ENCODE results near the gene CAMK2D.

Gene CAMK2D

DNA sequence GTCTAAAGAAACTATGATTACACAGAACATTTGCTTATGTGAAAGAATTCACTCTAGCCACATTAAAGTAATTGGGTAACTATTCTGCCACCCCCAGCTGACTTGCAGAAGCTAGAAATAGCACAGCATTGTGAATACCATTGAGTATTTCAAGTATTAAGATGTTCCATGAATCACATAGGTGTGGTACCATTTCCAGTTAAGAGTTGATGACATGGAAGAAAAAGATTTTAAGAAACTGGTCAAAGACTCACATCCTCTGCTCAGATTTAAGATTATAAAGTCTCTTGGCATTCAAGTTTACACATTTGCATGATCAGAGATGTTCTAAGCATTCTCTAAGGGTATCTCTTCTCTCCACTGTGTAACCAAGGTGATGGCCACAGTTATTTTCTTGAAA is 287.5 kb downstream of the CAMK2D start:
- DNase-seq (ENCODE audit: low read depth in 2 of 2), result peak; percentile 42 to 50

DNA sequence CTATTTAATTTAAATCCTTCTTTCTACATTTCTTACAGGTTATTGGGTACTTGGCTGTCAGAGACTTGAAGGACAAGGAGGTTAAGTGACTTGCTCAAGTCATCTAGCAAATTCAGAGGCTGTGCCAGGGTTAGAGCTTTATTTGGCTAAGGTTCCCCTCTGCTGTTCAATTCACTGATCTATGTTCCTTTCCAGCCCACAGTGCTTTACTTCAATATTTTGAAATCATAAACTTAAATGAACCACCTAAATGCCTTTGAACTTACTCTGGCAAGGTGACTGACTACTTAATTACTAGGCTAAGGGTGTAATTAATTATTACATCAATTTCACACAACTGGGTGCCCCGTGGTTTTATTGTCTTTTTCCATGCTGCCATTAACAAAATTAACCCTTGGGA is 288.7 kb downstream of the CAMK2D start:
- DNase-seq (ENCODE audit: low read depth in 2 of 2), result no peak

DNA sequence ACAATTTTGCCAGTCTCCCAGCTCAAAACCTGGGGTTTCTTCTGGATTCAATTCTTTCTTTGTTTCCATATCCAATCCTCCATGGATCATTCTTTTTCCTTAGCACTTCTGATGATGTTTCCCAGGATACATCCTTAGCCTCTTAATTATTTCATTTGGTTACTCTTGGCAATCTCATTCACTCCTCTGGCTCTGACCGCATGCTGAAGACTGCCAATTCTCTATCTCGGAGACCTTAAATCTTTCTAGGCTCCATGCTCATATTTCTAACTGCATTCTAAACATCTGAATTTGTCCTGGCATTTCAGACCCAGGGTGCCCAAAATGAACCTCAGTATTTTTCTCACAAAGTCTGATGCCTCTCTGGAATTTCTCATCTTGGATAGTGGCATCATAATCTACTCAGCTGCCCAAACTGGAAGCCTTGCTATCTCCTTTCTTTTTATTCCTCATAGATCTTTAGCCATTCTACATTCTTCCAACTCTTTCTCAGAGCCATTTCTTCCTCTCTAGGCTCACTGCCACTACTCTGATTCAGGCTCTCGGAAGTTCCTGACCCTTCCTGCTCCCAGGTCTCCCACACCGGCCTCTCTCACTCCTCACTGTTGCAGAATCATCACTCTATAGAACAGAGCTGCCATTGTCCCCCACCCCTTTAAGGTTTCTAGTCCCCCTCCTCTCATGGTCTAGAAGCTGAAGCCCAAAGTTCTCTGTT is 290.2 kb downstream of the CAMK2D start:
- no peak for DNase-seq (ENCODE audit: low read depth in 2 of 2)

DNA sequence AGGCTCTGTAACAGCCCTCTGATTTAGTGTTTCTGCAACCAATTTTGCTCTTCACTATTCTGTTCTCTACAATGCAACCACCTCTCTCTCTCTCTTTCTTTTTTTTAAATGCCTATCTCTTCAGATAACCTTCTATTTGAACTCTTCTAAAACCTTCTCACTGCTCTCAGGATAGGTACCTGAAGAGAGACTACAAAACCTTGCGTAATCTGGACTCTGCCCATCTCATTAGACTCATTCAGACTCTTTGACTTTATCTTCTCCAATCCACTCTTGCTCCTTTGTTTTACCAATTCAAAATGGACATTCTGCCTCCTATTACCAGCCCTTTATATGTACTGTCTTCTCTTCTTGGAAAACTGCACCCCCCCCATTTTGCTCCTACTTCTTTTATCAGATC is 291.6 kb downstream of the CAMK2D start:
- DNase-seq (ENCODE audit: low read depth in 2 of 2), result no peak

DNA sequence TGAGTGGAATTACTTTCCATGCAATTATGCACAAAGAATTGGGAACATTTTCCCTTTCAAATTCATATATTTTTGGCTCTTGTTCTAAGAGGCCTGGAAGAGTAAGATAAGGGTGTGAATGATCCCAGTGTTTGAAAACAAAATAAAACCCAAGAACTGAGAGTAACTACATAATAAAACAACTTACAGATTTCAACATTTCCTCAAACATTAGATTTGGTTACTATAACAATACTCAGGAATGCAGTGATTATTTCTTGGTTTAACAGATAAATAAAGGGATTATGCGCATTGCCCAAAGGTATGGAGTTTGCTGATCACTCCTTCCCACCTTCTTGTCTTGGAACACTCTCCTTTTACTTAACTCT is 292.5 kb downstream of the CAMK2D start:
- no peak for DNase-seq (ENCODE audit: low read depth in 2 of 2)

DNA sequence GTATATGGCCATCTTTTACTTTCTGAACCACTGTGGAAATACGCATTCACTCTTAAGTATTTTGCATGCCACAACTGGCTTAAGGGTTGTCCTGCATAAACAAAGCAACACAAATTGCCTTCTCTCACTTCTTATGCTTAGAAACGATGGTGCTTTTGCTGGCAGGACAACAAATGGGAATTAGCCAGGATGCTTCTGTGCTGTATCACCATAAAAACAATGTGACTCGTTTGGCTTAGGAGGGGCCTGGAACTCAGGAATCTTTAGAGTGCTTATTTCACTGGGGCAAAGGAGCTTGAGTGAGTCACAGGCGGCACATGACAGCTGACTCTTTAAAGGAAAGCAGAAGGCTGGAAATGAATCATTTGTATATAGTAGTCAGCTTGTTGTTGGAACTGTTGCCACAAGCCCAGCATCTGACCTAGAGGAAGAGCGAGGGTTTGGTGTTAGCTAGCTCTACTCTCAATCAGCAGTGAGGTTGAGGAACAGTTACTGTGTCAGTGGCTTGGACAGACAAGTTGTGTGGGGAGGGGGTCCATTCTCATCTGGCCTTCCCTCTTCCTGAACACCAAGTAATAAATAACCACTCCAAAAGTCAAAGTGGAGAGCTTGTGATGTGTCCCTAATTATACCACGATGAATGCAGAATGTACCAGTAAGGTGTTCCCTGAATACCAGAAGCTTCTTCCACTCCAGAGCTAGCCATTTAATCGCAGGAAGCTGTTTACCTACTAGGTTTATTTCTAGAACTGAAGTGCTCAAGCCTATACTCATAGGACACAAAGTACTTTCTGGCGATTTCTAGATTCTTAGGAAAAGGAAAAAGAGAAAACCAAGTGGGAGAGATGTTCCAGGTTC is 293.1 kb downstream of the CAMK2D start:
- peak; percentile 96 to 97 for DNase-seq (ENCODE audit: low read depth in 2 of 2)

DNA sequence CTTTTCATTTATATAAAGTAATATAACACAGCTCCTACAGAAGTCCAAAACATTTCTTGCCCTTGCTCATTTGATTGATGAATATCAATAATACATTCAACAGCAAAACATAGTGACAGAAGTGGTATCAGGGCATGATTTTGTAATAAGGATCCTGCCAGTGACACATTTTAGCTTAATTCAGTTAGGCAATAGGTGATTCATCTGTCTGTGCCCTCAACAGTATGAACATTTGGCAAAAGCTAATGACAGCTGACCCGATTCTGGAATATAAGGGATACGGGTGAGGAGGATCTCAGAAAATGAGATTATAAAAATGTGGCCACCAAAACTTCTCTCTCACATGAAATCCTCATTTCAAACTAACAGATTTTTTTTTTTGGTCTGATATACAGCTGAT is 294.0 kb downstream of the CAMK2D start:
- DNase-seq (ENCODE audit: low read depth in 2 of 2), result no peak

DNA sequence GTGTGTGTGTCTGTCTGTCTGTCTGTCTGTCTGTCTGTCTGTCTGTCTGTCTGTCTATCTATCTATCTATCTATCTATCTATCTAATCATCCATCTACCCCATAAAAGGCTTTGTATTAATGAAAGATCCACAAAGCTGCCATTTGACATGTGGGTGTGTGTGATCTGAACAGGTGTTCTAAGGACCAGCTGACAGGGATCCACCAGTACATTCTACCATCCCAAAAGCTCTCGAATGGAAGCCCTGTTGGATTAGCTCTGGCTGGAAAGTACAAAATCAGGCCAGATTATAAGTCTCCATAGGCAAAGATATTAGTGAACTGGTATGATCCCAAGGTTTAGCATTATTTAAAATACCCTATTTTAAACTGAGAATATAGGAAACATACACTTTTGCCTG is 299.3 kb downstream of the CAMK2D start:
- DNase-seq (ENCODE audit: low read depth in 2 of 2), result no peak

DNA sequence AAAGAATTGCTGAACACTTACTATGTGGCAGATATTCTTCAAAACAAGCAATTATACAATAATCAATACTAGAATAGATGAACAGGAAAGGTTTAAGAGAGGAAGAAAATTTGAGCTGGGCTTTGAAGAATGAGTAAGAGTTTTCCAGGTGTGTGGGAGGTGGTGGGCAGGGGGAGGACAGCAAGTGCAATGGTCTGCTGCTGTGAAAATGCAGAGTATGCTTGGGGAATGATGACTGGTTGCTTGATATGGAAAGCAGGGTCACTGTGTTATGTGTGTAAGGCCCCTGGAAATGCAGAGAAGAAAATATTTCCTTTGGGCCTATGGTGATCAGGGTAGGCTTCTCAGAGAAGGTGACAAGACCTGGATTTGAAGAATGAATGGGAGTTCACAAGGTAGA is 300.3 kb downstream of the CAMK2D start:
- no peak for DNase-seq (ENCODE audit: low read depth in 2 of 2)

DNA sequence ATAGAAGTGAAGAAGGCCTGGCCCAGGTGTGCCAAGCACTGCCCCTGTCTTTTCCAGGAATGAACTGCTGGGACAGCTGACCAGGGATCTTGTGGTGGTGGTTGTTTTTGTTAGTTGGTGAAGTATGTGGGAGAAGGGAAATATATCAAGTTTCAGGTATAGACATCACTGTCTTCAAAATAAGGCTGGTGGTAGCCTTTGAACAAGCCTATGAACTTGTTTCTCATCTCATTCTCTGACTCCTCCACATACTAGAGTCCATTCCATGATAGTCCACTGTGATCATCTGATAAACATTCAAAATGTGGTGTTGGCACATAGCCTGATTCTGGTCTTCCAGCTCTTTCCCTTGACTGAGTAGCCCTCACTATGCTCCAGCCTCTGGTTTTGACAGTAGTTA is 303.7 kb downstream of the CAMK2D start:
- no peak for DNase-seq (ENCODE audit: low read depth in 2 of 2)

DNA sequence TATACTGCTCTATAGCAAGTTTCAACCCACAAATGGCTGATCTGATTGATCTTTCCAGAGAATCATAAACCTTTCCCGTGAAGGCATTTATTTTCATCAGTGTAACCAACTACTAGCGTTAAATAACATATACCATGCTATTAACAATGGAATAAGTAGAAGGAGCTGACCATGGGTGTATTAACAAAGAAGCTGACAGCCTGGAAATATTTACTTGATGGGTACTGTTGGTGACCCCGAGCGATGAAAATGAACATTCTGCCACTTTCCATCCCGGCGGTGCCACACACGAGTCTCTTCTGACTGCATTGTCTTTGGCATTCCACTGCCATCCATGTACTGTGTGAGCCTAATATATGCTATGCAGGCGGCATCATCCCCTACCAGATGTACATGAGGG is 304.4 kb downstream of the CAMK2D start:
- DNase-seq (ENCODE audit: low read depth in 2 of 2), result no peak

DNA sequence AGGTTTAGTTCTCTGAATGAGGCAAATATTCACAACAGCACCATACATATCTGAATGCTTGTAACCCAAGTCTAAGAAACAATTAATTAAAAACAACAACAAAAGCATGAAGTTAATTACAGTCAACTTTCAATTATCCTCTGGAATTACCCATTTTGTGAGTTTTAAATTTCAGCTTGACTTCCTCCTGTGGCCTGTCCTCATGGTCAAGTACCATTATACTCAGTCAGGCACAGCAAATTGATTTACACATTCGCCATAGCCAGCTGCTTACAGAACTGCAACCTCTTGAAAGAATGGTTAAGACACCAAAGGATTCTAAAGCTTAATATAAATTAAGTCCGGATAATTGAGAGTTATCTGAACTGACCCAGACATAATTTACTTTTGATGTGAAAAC is 306.5 kb downstream of the CAMK2D start:
- DNase-seq (ENCODE audit: low read depth in 2 of 2), result no peak

DNA sequence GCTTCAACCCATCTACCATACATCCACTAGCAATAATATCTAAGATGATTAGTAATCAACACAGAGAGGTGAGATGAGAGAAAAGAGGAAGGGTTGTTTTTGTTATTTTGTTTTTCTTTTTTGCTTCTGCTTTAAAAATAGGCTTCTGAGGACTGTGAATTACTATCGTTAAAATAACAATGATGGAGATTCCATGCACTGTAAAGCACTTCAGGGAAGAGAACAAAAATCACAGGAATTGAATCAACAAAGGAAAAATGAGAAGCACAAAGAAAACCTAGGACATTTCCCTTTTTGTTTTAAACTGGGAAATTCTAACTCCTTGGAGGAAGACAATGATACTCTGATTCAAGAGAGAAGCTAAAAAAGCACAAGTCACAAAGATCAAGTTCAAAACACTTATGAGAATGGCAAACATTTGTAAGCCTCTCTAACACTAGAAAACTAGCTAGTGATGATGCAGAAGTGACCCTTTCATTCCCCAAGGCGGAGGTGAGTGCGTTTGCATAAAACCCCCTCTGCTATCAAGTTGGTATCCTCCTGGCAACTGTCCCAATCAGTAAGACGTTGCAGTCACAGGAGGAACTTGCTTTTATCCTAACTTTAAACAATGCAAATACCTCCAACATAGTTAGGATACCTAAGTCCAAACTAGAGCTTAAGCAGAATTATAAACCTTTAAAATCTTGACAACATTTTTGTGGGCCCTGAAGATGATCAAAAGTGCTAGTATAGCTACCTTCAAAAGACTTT is 308.5 kb downstream of the CAMK2D start:
- no peak for DNase-seq (ENCODE audit: low read depth in 2 of 2)

DNA sequence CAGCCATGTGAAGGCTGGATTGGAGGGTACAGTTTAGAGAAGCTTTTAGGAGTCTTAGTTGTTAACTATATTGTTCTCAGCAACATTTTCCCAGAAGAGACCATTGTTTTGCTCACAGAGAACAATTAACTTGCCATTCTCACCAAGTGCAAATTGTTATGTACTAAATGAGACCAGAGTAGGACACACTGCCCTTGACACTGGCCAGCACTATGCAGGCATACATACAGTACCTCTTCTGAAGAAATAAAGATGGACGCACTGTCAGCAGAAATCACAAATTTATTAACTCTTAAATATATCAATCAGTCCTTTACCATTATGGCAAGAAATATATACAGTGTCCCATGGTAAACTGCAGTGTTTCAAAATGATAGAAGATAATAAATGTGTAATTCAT is 309.4 kb downstream of the CAMK2D start:
- no peak for DNase-seq (ENCODE audit: low read depth in 2 of 2)

DNA sequence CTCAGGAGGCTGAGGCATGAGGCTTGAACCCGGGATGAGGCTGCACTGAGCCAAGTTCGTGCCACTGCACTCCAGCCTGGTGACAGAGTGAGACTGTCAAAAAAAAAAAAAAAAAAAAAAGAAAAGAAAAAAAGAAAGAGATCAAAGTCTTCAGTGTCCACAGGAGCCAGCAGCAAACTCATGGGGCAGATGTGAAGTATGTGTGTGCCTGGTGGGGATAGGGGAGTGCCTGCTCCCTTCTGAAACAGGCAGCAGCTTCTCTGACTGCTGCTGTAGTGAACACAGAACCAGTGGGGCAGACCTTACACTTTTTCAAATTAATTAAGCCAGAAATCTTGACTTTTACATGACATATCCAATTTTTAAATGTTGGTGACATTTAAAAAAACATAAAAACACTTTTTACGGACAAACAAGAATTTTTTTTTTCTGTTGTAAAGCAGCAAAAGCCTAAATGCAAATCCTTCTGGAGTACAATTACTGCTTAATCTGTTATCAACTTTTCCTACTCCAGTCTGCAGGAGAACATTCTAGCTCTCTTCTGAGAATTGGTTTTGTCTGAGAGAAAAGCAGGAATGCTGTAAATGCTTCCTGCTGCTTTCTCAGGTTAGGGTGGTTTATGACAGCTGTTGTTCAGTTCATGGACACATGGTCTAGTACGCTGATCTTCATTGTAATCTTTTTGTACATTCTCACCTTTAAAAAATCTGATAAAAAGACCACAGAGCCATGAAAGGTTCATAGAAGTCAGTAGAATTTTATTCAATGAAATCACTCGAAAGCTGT is 311.1 kb downstream of the CAMK2D start:
- no peak for DNase-seq (ENCODE audit: low read depth in 2 of 2)

DNA sequence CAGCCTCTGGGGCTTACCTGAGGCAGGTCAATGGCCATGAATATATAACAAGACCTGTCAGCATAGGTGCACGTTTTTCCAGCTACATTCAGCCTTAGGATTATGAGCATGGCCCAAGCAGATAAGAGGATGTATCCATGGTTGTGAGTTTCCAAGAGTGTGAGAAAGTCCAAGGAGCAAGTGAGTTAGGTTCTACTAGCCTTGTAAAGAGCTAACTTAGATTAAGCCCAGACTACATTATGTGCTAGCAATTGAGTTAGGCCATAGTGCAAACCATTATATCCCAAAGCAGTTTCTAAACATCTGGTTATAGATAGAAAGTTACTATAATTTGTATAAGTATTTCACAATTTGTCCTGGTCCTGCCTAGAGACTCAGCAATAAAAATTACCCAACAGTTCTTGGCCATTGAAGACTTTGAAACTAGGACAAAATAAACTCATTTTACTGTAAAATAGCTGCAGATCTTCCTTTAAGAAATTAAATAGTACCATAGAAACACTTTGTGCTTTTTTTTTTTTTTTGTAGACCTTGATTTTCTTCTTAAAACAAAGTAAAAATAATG is 312.0 kb downstream of the CAMK2D start:
- no peak for DNase-seq (ENCODE audit: low read depth in 2 of 2)

DNA sequence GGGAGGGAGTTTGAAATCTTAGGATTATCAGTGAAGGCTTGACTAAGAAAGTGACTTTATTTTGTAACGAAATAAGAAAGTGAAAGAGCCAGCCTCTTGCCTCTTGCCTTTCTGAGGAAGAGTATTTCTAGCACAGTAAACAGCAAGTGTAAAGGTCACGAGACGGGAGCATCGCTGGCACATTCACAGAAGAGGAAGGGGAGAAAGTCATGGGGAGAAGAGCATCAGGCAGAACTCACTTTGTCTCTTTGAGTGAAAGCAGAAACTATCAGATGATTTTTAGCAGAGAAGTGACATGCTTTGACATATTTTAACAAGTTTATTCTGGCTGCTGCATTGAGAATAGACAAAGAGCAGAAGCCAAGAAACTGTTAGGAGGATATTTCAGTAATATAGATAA is 313.8 kb downstream of the CAMK2D start:
- DNase-seq (ENCODE audit: low read depth in 2 of 2), result no peak

DNA sequence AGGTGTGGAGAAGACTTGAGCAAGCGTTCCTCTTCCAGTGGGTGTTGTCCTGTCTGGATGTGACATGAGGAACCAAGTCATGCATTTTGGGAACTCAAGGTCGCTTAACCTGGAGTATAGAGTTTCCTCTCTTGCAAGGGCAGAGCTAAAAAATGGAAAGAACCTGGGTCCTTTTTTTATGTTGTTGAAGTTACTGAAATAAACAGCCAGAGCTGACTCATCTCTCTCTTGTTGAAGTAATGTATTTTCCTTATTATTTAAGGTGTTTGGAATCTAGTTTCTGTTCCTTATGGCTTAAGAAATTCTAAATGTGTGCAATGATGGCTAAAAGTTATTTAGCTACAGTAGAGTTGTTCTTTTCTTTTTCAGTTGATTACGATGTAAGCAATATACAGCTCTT is 314.5 kb downstream of the CAMK2D start:
- no peak for DNase-seq (ENCODE audit: low read depth in 2 of 2)

DNA sequence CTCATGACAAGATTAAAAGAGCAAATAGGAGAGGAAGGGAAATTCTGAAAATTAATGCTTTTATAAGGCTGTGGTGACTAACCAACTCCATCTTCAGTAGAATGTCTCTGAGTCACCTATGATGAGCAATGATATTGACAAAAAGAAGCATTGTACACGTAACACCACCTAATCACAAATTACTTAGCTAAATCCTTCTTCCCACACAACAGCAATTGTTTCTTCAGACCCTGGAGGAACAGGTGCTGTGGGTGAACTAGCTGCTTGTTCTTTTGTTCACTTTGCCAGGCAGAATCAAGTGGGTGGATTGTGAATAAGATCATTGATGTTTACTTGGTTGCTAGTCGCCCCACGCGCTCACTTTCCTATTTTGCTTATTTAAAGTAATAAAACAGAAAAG is 315.5 kb downstream of the CAMK2D start:
- no peak for DNase-seq (ENCODE audit: low read depth in 2 of 2)

DNA sequence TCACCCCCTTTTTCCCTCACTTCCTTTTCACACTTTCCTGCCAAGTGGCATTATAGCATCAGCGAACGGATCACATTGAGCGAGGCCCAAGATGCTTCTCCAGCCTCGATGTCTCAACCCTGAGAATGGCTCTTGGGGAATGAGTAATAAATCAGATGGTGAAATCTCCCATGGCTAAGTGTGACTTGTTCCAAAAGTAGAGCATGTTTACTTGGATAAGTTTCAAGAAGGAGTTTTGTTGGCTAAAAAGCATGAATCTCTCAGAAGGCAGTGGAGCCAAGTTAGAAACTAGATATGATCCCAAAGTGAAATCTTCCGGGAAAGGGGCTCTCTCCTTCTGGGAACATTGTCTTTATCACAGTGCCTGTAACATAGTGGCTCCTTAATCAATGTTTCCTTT is 316.3 kb downstream of the CAMK2D start:
- peak; percentile 95 to 96 for DNase-seq (ENCODE audit: low read depth in 2 of 2)

DNA sequence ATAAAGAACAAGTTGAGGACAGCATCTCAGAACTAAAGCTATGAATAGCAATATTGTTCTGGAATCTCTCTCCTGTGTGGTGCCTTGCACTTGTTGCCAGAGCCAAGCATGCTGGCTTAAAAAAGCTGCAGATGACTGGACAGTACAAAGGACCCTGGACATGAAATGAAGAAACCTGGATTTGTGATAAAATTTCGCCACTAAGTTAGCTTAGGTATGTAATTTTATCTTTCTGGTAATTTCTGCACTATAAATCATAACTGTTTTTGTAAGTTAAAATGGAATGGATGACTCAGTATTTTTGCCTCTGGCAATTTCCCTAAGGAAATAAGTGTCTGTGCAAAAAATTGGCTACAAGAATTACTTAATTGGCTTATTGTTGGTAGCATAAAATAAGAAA is 317.2 kb downstream of the CAMK2D start:
- DNase-seq (ENCODE audit: low read depth in 2 of 2), result no peak

DNA sequence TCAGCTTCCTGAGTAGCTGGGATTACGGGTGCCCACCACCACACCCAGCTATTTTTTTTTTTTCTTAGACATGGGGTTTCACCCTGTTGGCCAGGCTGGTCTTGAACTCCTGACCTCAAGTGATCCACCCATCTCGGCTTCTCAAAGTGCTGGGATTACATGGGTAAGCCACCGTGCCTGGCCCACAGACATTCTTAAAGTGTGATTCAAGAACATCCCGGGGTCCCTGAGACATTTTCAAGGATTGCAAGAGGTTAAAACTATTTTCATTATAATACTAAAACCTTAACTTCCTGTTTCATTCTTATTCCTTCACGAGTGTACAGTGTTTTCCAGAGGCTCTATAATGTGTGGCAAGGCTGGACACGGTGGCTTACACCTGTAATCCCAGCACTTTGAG is 318.7 kb downstream of the CAMK2D start:
- no peak for DNase-seq (ENCODE audit: low read depth in 2 of 2)

All from fibroblast of skin of left biceps (primary cell).